DND-41 (cell line): ENCODE measurements around the gene PNMA8A.

Experiments used
- EZH2 ChIP-seq: IDR thresholded peaks from 3 replicates; pipeline ENCODE4 v1.6.1; 2012; ENCODE audit warnings: borderline replicate concordance, low read depth, mild to moderate bottlenecking, moderate library complexity, low read length, inconsistent platforms; ENCODE audit not compliant: severe bottlenecking
- TF ChIP-seq, protein P1 (sequence below): IDR thresholded peaks from 2 replicates; pipeline ENCODE4 v1.5.1; 2012; ENCODE audit warnings: borderline replicate concordance, low read length, moderate library complexity, mild to moderate bottlenecking; ENCODE audit not compliant: poor library complexity, severe bottlenecking; ENCODE audit errors: extremely low read depth

DNA sequence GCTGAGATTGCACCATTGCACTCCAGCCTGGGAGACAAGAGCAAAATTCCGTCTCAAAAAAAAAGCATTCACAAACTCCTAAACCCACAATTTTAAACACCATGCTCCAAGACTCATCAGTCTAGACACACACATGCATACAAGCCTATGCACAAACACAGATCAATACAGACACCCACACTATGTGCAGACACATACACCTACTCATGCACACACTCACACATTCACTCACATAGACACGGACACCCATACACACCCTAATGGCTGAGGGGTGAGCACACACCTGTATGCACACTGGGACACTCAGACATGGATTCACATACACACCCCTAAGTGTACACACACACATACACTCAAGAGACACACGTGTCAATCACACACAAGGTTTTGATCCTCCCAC lies 15.0 kb upstream of the PNMA8A start:
- TF ChIP-seq EZH2: no peak
- TF ChIP-seq, protein P1, sequence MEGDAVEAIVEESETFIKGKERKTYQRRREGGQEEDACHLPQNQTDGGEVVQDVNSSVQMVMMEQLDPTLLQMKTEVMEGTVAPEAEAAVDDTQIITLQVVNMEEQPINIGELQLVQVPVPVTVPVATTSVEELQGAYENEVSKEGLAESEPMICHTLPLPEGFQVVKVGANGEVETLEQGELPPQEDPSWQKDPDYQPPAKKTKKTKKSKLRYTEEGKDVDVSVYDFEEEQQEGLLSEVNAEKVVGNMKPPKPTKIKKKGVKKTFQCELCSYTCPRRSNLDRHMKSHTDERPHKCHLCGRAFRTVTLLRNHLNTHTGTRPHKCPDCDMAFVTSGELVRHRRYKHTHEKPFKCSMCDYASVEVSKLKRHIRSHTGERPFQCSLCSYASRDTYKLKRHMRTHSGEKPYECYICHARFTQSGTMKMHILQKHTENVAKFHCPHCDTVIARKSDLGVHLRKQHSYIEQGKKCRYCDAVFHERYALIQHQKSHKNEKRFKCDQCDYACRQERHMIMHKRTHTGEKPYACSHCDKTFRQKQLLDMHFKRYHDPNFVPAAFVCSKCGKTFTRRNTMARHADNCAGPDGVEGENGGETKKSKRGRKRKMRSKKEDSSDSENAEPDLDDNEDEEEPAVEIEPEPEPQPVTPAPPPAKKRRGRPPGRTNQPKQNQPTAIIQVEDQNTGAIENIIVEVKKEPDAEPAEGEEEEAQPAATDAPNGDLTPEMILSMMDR: no peak
